GM12873 (cell line): ENCODE measurements around the gene PRPH2.

Source experiments
- CTCF ChIP-seq: IDR thresholded peaks from 2 replicates; pipeline ENCODE4 v1.5.1; 2012; ENCODE audit warnings: low read depth, mild to moderate bottlenecking, moderate library complexity, low read length, control low read depth; ENCODE audit not compliant: insufficient read depth; ENCODE audit errors: missing control alignments

Gene PRPH2

GRCh38 chr6:42762426-42762859 lies 40.0 kb upstream of the PRPH2 start:
- TF ChIP-seq CTCF = no peak

DNA sequence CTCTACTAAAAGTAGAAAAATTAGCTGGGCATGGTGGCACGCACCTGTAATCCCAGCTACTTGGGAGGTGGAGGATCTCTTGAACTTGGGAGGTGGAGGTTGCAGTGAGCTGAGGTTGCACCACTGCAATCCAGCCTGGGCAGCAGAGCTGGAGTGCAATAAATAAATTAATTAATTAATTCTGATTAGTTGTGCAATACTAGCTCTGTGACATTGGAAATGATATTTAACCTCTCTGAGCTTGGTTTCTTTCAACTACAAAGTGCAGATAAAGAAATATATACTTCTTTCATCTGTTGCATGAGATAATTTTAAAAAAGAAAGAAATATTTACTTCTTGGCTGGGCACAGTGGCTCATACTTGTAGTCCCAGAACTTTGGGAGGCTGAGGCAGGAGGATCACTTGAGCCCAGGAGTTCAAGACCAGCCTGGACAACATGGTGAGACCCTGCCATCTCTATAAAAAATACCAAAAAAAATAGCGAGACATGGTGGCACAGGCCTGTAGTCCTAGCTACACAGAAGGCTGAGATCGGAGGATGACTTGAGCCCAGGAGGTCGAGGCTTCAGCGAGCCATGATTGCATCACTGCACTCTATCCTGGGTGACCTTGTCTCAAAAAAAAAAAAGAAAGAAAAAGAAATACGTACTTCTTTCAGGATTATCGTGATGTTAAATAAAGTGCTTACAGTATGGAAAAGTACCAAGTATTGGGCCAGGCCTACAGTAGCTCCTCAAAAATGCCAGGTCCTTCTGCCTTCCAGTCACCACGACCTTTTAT lies 39.1 kb upstream of the PRPH2 start:
- TF ChIP-seq CTCF = no peak

- no peak for TF ChIP-seq CTCF
Observed at GRCh38 chr6:42758756-42759430, 36.5 kb upstream of the PRPH2 start.

DNA sequence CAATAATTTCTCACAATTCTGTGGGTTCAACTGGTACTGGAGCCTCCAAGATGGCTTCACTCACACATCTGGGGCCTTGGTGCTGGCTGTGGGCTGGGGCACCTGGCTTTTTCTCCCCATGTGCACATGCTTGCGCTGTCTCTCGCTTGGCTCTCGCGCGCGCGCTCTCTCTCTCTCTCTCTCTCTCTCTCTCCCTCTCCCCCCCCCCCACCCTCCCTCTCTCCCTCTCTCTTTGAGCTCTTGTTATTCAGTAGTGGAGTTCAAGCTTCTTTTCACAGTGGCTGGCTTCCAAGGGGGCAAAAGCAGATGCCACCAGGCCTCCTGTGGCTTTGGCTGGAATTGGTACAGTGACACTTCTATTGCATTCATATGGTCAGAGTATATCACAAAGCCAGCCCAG lies 34.3 kb upstream of the PRPH2 start:
- TF ChIP-seq CTCF = no peak

GRCh38 chr6:42754759-42755158 lies 32.4 kb upstream of the PRPH2 start:
- TF ChIP-seq CTCF = no peak

DNA sequence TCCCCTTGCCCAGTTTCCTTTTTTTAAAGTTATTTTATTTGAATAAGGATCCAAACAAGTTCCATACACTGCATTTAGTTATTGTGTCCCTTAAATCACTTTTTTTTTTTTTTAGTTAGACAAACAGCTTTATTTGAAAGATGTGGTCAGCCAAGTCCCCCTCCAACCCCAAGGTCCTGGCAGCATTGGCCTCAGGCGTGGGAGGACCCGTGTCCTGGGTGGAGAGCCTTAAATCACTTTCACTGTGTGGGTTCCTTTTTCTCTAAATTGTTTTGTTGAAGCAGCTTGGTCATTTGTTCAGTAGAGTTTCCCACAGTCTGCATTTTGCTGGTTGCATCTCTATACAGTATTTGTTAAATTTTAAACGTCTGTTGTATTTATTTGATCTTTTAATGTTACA lies 28.7 kb upstream of the PRPH2 start:
- TF ChIP-seq CTCF = no peak

DNA sequence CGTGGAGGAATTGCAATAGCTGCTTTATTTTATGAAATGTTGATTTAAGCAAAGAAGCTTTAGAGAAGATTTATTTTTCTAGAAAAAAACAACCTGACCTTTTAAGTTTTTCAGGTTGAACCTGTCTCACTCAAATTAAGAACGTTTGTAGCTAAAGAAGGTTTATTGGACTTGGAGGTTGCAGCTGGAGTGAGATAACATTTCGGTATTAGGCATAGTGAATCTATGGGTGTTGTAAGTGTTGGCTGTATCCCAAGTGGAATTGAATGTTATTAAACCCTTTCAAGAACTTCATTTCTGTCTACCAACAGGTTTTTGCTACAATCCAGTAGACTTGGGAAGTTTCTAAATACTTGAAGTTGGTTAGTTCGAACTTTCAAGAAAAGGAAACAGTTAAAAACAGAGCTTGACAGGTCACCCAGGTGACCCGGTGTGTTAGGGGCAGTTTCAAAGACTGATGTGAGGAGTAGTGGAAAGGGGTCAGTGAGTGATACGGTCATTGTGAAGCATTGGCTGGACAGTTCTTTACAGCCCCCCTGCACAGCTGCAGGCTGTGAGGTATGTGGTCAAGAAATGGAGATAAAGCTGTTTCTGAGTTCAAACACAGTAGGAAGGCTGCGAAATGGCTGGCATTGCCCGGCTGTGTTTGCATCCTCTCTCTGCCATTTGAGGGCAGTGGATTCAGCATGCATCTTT lies 26.0 kb upstream of the PRPH2 start:
- TF ChIP-seq CTCF = no peak
